Hematopoietic multipotent progenitor cell treated with erythropoietin and hydrocortisone succinate and interleukin-3 and kit ligand, for 8 days (in vitro differentiated cells): Measurements from ENCODE around the gene TMEM200C.

Experiments used
- DNase-seq: peaks from one replicate; pipeline ENCODE4 v3.0.0-alpha.2; 2015

The TMEM200C gene

GRCh38 chr18:5895299-5895875, at the start of gene TMEM200C:
Gene TMEM200C, minus strand, starts transcription at chr18:5895522. Its CDS starts 3,459 bp downstream, at chr18:5892063.
- no peak for DNase-seq

GRCh38 chr18:5944448-5944847, 49.1 kb upstream of the TMEM200C start:
- no peak for DNase-seq

GRCh38 chr18:5943514-5943913, 48.2 kb upstream of the TMEM200C start:
- no peak for DNase-seq

- DNase-seq: no peak
Observed at GRCh38 chr18:5942591-5942990, 47.3 kb upstream of the TMEM200C start.

GRCh38 chr18:5941890-5942289, 46.6 kb upstream of the TMEM200C start:
- no peak for DNase-seq

- no peak for DNase-seq
Observed at GRCh38 chr18:5939801-5940667, 44.7 kb upstream of the TMEM200C start.

GRCh38 chr18:5937795-5938194, 42.5 kb upstream of the TMEM200C start:
- DNase-seq: no peak

- DNase-seq: no peak
Observed at GRCh38 chr18:5937121-5937520, 41.8 kb upstream of the TMEM200C start.

- DNase-seq: no peak
Observed at GRCh38 chr18:5930789-5931188, 35.5 kb upstream of the TMEM200C start.

- DNase-seq: no peak
Observed at GRCh38 chr18:5918205-5918858, 23.0 kb upstream of the TMEM200C start.

GRCh38 chr18:5914951-5915350, 19.6 kb upstream of the TMEM200C start:
- DNase-seq: no peak

GRCh38 chr18:5914016-5914415, 18.7 kb upstream of the TMEM200C start:
- DNase-seq: no peak

- no peak for DNase-seq
Observed at GRCh38 chr18:5912566-5912965, 17.2 kb upstream of the TMEM200C start.

- DNase-seq: no peak
Observed at GRCh38 chr18:5909125-5909524, 13.8 kb upstream of the TMEM200C start.

GRCh38 chr18:5903386-5903785, 8.1 kb upstream of the TMEM200C start:
- no peak for DNase-seq

GRCh38 chr18:5900262-5900661, 4.9 kb upstream of the TMEM200C start:
- no peak for DNase-seq

- DNase-seq: no peak
Observed at GRCh38 chr18:5899835-5900234, 4.5 kb upstream of the TMEM200C start.

GRCh38 chr18:5895876-5896740, 786 bp upstream of the TMEM200C start:
- no peak for DNase-seq

- DNase-seq: no peak
Observed at GRCh38 chr18:5894611-5895298, 567 bp downstream of the TMEM200C start.

GRCh38 chr18:5893956-5894610, 1.2 kb downstream of the TMEM200C start:
- DNase-seq: no peak

- DNase-seq: no peak
Observed at GRCh38 chr18:5892823-5893431, 2.4 kb downstream of the TMEM200C start.
